TTC549 (cell line): ENCODE measurements around the gene MBOAT2.

Source experiments
- FAIRE-seq: peaks from 2 replicates; lab custom pipeline; 2012; peaks lifted over from hg19 to GRCh38; lab: Jason Lieb, UNC

The MBOAT2 gene

DNA sequence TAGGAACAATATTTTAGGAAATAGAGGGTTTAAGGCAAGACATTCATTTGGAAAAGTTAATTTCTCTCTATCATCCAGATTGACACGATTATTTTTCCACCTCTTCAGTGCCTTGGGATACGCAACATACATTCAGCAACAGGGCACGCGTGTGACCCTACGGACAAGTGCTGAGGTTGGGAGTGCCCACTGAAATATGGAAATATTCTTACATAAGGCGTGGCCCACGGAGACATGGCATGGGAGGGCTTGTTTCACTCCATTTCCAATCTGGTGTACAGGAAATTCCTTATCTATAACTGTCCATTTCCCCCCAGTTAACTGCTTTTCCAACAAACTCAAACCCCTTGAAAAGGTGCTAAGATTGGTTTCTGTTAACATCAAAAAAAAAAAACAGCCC is 145.2 kb downstream of the MBOAT2 start:
- FAIRE-seq: no peak

DNA sequence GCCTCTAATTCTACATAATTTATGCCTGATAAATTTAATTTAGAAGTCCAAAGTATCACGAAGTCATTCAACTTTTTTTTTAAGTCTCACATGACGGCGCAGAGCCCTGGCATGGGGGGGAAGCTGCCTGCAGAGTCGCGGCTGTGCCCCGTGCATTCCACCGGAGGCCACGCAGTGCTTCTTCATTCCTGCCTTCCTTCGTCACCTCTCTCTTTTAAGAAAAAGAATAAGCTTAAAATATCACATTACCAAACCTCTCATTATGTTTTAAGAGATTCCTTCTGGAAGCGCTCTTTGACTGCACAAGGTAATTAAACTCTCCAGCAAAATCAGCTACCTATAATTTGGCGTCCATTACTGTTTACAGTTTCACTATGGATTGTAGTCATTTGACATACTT is 145.8 kb downstream of the MBOAT2 start:
- FAIRE-seq: no peak

DNA sequence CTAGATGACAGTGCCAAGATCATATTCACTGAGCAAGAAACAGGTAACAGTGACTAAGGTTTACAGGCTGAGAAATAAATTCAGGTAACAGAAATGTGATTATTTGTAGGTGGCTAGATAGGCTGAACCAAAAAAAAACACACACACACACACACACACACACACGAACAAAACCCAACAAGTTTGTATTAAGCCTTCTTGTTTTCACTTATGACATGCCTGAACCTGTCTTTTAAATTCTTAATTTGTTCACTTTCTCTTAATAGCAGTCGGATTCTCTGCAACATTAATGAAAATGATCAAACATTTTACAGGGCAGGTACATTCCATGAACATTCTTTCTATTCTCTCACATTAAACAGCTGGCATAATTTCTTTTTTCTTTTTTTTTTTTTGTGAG is 147.3 kb downstream of the MBOAT2 start:
- FAIRE-seq: no peak

DNA sequence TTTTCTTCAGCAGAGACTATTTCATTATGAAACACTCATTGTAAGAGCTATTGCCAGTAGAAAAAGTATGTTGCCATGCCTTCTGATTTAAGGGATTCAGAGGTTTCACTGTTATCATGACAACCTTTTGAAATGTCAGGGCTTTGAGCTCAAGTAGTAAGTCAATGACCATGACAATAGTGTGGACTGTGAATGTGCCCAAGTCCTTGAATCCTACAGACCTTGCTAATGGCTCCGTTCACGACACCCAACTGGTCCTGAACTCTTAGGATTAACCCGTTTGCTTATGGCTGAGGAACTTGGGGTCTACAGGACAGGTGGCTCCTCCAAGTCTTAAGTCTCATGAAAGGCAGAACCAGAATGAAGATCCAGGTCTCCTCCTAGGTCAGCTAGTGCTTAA is 148.5 kb downstream of the MBOAT2 start:
- no peak for FAIRE-seq

DNA sequence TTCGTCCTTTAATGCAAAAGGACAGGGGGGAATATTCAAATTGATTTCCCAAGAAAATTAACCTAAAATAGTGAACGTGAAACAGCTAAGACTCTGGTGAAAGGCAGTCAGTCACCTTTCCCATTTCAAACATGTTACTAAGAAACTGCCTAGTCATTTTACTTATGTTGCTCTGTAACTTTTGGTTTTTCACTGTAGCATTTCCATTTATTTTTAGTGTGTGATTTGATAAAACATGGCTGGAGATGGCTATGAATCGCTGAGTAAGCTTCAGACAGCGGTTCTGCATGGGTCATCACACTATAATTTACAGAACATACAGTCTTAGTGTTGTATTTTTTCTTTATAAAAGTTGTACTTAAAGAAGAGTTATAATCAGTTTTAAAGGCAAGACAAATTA is 150.1 kb downstream of the MBOAT2 start:
- no peak for FAIRE-seq

DNA sequence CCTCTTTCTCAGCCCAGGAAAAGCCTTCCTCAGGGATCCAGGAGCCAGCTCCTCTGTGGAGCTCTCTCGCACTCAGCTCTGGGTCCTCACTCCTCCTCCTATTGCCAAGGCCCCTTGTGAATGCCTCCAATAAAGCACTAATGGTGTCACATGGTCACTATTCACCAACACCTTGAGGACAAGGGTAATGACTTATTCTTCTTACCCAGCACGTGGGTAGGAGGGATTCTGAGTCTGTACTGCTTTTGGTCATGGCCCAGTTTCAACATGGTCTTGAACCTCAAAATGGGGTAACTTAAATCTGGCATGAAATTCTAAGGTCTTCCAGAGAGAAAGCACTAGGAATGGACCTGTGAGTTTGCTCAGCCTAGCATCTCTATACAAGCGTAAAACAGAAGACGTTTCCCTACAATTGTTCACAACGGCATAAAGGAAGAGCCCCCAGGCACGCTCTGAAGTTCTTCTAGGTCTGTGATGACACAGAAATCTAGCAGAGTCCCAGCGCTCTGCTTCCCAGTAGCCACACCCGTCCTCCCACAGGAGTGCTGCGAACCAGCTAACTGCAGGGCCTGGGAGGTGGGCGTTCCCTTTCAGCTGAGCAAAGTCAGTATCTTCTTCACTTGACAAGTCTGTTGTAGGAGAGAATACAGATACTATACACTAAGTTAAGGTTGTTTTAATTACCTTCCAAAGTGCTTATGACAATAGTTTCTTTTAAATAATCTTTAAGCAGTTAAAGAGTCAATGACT is 151.5 kb downstream of the MBOAT2 start:
- FAIRE-seq: no peak

DNA sequence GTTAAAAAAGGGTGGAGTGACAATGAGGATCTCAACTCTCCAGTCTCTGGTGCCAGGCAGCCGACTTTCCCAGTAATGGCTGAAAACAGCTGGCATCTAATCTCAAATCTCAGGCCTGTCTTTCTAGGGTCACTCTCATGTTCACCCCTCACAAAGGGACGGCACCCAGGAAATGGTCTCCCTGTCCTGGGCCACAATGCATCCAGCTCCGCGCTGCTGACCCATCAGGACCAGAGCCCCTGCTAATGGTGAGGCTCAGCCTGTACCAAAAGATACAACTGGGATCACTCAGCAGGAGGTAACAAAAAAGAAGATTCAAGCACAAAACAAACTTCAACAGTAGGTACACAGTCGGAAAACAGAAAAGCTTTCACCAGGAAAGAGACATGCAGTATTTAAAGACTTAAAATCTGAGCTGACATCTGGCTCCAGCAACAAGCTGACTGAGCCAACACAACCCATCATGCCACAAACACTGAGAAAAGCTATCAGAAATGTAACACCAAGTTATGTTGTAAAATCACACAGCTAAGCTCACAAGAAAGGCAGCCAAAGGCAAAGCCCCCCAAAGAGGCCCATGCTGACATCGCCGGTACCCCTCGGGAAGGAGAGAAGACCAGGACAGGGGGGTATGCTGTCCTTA is 152.5 kb downstream of the MBOAT2 start:
- FAIRE-seq: no peak

DNA sequence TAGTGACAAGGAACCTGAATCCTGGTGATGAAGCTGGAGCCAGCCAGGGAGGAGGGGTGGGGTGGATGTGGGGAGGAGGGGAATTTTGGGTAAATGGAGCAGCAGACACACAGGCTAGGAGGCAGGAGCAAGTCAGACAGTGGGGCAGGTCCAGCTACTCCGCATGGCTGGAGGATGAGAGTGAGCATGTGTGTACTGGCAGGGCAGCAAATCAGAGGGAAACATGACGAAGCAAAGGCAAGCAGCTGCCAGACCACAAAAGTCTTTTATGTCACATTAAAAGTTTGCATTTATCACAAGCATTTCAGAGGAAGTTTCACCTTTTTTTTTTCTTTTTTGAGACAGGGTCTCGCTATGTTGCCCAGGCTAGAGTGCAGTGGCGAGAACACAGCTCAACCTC is 154.2 kb downstream of the MBOAT2 start:
- FAIRE-seq: no peak

DNA sequence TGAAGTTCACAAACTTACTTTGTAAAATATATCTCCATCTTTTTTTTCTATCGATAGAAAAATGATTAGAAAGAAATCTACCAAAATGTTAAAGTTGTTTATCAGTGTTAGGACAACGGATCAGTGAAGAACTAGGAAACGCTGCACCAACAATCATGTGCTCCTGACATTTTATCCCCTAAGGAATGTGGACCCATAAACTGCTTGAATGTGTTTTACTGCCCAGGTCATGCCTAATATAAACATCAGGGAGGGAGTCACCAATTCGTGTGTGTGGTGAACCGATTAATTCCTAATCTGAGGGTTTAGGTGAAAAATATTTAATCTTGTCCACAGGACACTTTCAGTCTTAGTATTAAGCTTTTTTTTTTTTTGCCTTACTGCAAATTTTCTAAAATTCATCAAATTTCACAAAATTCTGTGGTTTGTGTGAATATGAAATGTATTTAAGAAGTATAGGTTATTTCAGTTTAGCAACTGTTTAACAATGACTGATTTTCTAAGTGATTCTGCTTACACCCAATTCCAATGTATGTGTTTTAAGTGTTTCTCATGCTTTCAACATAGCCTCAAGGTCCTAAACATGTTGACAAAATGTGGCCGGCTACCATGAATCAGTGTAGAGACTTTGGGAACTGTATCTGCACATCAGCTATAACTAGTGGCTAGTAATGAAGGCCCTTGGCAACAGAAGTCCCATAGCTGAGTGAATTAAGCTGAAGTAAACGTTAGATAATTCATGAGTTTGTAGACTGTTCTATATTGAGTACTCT is 155.0 kb downstream of the MBOAT2 start:
- no peak for FAIRE-seq

DNA sequence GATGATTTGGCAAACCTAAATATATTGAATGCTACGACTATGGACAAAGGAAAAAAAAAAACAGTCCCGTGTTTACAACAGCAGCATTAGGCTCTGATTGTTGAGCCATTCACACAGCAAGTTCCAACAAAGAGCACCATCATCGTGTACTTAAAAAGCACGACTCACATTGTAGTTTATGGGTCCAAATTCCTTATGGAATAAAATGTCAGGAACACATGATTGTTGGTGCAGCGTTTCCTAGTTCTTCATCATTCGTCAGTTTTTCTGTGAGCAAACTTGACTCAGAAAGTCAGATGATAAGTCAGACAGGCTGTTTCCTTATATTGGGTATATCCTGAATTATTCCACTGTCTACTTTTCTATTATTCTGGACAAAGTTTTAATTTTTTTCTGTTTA is 156.1 kb downstream of the MBOAT2 start:
- no peak for FAIRE-seq

DNA sequence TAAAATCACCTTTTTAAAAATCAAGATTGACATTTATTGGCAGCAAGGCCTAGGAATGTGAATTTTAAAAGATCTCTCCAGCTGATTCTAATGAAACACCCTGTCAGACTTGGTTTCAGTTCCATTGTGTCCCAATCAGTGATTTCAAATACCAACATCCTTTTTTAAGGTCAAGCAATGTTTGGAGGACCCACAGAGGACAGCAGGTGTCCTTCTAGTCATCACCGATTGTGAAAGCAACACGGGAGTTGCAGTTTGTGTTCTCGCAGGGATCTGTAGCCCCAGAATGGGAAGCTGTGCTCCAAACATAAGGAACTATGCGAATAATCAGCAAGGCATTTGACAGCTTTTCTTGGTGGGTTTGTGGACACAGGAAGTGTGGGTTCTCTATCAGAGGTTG is 161.6 kb downstream of the MBOAT2 start:
- FAIRE-seq: no peak

DNA sequence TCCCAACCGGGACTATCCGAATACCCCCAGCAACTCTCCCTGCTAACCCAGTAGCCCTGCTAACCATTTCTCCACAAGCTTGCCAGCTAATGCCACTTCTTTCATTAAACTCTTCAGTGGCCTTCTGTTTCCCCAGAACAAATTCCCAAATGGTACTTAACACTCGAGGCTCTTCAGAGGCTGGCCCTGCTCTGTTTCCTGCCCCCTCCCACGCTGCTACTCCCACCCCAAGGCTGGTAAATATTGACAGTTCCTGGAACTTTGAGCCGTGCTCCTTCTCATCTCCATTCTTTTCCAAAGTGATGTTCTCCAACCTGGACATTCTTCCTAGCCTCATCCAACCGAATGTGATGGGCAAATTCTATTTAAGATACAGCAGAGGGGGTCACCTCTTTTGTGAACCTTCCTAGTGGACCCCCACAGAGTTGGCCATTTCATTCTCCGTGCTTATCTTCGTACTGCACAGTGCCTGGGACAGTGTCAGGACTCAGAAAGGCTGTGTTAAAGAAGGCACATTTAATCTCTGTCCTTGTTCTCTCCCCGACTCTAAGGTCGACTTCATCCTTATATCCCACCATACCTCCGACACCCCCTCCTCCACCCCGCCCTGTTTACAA is 162.9 kb downstream of the MBOAT2 start:
- FAIRE-seq: no peak

DNA sequence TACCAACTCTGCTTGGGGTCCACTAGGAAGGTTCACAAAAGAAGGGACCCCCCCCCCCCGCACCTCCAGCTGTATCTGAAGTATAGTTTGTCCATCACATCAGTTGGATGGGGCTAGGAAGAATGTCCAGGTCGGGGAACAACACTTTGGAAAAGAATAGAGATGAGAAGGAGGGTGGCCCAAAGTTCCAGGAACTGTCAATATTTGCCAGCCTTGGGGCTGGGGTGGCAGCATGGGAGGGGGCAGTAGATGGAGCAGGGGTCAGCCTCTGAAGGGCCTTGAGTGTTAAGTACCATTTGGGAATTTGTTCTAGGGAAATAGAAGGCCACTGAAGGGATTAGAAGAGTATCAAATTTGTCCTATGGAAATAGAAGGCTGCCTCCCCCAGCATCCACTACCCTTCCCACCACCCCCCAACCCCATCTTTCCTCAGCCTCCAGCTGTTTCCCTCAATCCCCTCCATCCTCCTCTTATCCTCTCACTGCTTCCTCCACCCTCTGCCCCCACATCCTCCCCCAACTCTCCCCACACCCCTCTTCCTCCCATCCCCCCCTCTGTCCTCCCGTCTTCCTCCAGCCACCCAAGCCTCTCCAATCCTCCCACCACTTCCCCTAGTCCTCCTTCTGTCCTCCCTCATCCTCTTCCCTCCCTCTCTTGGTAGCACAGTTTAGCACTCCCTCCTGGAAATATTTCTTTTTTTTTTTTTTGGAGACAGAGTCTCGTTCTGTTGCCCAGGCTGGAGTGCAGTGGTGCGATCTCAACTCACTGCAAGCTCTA is 164.1 kb downstream of the MBOAT2 start:
- FAIRE-seq: no peak

DNA sequence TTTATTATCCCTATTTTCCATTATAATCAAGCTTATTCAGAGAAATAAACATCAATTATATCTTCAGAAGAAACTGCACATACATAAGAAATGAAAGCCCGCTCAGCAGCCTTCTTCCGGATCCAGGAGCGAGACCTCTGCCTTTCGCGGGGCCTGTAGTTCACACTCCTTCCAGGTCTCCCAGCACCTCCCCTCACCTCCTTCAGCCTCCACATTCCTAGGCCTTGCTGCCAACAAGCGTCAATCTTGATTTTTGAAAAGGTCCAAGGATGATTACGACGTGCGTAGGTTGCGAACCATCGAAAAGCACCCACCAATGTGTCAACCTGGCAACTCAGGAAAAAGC is 165.7 kb downstream of the MBOAT2 start:
- no peak for FAIRE-seq

DNA sequence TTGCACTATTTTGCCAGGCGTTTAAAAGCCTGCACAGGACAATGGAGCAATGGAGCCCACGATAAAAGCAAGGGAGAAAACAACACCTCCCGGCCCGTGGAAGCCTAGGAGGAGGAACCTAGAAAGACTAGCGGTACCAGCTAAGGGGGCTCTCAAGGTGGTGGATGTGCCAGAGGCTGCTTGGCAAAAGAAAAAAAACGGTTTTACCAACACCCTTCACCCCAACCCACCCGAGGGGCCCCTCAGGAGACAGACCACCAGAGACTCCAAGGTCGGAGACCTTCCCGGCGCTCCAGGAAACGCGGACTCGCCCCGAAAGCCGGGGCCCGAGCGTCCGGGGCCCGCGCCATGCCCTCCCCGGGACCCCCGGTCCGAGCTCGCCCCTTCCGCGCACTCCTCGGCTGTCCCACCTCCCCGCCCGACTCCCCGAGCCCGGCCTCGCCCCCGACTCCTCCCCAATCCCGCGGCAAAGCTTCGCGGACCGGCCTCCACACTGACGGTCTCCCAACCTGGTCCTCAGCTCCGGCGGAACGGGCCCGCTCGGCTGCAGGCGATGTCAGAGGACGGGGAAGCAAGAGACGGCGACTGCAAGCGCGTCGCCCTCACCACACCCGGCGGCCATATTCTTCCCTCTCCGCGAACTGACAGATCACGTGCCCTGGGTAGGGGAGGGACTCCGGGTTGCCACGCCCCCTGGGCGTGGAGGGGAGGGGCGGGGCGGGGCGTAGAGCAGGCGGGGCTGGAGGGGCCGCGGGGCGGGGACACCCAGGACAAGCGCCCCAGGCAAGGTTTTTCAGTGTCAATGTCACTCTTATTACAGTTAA is 166.3 kb downstream of the MBOAT2 start, which contains the start of gene KIDINS220:
Gene KIDINS220 (minus strand): TSS at position 643 of the 824 bp plus-strand sequence. CDS start 10,520 bp downstream, outside the sequence.
- no peak for FAIRE-seq

DNA sequence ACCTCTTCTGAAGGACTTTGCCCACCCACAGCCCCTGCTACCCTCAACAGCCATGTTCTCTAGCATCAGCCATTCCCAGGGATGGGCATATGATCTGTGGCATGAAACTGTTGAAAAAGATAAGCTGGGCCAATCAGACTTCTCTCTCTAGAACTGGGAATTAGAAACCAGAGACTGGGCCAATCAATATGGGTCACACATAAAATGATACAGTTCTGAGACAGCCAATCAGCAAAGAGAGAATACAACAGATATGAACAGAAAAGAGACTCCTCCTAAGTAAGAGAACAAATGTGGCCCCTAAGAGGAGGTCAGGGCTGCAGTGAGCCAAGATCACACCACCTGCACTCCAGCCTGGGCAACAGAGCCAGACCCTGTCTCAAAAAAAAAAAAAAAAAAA is 168.2 kb downstream of the MBOAT2 start:
- no peak for FAIRE-seq

DNA sequence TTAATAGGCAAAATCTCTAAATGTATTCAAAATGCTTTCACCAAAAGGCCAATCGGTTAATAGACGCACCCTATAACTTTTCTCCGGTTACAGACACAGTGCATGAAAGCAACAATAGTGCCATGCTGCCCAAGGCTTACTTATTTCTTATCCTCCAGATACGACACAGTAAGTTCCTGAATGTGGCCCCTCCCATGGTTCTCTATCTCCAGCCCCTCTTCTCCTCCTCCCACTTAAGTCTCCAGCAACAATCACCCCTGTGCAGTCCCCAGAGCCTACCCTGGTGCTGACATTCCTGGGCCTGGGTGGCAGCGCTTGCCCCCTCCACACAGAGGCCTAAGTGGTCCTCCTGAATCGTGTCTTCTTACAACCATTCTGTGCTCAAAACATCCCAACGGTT is 169.6 kb downstream of the MBOAT2 start:
- FAIRE-seq: no peak

DNA sequence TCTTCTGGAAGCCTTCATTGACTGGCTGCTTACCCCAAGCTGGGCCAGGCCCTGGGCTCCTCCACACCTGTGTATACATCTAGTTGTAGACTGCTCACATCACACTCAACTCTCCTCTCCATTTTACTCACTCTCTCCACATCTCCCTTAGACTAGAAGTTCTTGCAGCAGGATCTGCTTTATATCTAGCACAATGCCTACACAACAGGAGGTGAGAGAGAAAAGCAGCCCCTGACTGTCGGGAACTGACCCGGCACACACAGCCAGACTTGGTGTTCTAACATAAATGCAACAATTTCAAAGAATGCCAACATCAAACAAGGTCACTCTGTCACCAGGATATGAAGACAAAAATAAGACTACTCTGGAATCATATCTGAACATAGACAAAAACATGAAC is 172.0 kb downstream of the MBOAT2 start:
- no peak for FAIRE-seq

DNA sequence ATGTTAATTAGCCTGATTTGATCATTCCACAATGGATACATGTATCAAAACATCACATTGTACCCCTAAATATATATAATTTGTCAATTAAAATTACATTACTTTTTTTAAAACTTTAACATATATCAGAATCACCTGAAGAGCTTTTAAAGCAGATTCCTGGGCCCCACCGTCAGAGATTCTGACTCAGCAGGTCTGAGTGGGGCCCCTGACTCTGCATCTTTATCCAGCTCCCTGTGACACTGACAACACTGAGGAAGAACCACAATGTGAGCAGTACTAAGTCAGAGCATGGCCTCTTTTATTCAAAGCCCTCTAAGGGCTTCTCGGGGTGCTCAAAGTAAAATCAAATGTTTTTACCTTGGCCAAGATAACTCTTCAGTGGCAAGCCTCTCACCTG is 175.8 kb downstream of the MBOAT2 start:
- no peak for FAIRE-seq

DNA sequence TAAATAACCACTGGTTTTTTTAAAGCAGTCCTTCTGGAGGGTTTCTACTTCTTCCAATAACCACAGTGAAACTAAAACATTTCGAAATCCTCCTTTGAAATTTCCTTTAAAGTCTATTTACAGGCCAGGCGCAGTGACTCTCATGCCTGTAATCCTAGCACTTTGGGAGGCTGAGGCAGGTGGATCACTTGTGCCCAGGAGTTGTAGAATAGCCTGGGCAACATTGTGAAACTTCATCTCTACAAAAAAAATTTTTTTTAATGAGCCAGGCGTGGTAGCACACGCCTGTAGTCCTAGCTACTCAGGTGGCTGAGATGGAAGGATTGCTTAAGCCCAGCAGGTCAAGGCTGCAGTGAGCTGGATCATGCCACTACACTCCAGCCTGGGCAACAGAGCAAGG is 181.3 kb downstream of the MBOAT2 start:
- no peak for FAIRE-seq
